Psoas muscle (tissue), 8 donors: ENCODE results near the gene EIF4EBP2. TPM values are rescaled to one million over a fixed set of nuclear protein-coding genes. Genes with fewer than 3 reads are reported as not detected.

Experiments
- ATAC-seq, 4 donors: fragments of 200-7000 bp; cut with Tn5 transposase; one replicate each; pipeline ENCODE4 v1.9.1; 2020; ENCODE audit warnings: moderate library complexity in 3 of 4, mild to moderate bottlenecking in 2 of 4
- DNase-seq, 2 donors: peaks; one replicate each; pipeline ENCODE4 v3.0.0-alpha.2; 2020
- H3K27ac ChIP-seq: fragments of 200-600 bp; one replicate; pipeline ENCODE4 v1.8.0; 2022
- H3K27me3 ChIP-seq, 3 donors: fragments of 200-600 bp in 1 of 3; one replicate each; pipeline versions ENCODE4 v1.6.1 to v1.8.0; 2013 to 2022; ENCODE audit warnings: low read length in 2 of 3, mild to moderate bottlenecking in 2 of 3, moderate library complexity in 1 of 3; ENCODE audit not compliant: insufficient read depth in 3 of 3
- H3K36me3 ChIP-seq, 2 donors: fragments of 200-600 bp in 1 of 2; one replicate each; pipeline versions ENCODE4 v1.6.1 to v1.8.0; 2013 to 2022; ENCODE audit warnings: low read depth in 1 of 2, mild to moderate bottlenecking in 1 of 2, moderate library complexity in 1 of 2; ENCODE audit not compliant: insufficient read depth in 1 of 2
- H3K4me1 ChIP-seq: fragments of 200-600 bp; one replicate; pipeline ENCODE4 v1.8.0; 2022
- H3K4me3 ChIP-seq: fragments of 200-600 bp; one replicate; pipeline ENCODE4 v1.8.0; 2022; ENCODE audit warnings: mild to moderate bottlenecking
- H3K9me3 ChIP-seq: fragments of 200-600 bp; one replicate; pipeline ENCODE4 v1.8.0; 2022
- CTCF ChIP-seq: fragments of 200-600 bp; IDR thresholded peaks from one replicate; pipeline ENCODE4 v1.8.0; 2022; ENCODE audit warnings: antibody characterized with exemption
- WGBS, 3 donors: extraction: QIAGEN DNeasy Blood & Tissue Kit; methylation state at CpG; one replicate each; pipeline versions ENCODE4 v1.1.6 to v1.1.7; 2013; 5-methylcytosine and 5-hydroxymethylcytosine counted together
- intact Hi-C, 2 donors: fragments of 100-400 bp; cut with DNase I; formaldehyde crosslinking; loops; one replicate each; pipeline versions ENCODE4 v1.11.0 to v1.14.2; 2022
- polyA plus RNA-seq, 3 donors: library from polyadenylated mRNA; stranded (reverse); fragments of 200-250 nt; gene quantifications; one replicate each; pipeline ENCODE4 v1.2.3, GENCODE V29; 2013
- total RNA-seq, 4 donors: library from RNA; stranded (reverse); fragmentation: NEBNext Ultra II Directional in 2 of 4; extraction: Animal tissue kit (Norgen Biotek cat#: 25700) in 2 of 4; gene quantifications; one replicate each; pipeline versions ENCODE4 v1.2.1 to v1.2.4, GENCODE V29; 2021 to 2023
- donor health status: healthy with polysubstance abuse.
- donor health status: DM: no; HTN: no; CAD: no; lungs with moderate emphysema.
- donor health status: Bipolar disorder and iron deficiency.
- donor health status: healthy.
- donor health status: DM: yes; HTN: yes; CAD: no.
- donor health status: DM: no; HTN: no; CAD: no.
- donor health status: DM: no; HTN: no; CAD: no.
- donor health status: DM: yes; HTN: yes; CAD: no.

The EIF4EBP2 gene
- total and polyA plus RNA-seq, 7 donors: 13.0 to 76.6 (median 49.5) TPM

GRCh38 chr10:70441895-70442309 lies 38.0 kb downstream of the EIF4EBP2 start:
- Histone ChIP-seq H3K27ac (no peak overlapping the region), H3K4me1 (peaks cover 12% of the 10 kb centered on the region), H3K9me3 (no peaks in the 10 kb centered on the region), H3K27me3 (peaks cover 0 to 24% (median 8%) of the 10 kb centered on the region in 3 donors), H3K4me3 (no peak overlapping the region), H3K36me3 (no peaks in the 10 kb centered on the region)
- TF ChIP-seq CTCF: no peak
- intact Hi-C loops: no loop called here
- ATAC-seq (no peak), DNase-seq (no peak)
- 67 to 84% (median 76%) methylated on average over 12 of the region's 12 CpGs for WGBS, 3 donors

- 94 to 97% (median 94%) methylated on average over 6 of the region's 6 CpGs for WGBS, 3 donors
- no peak for ATAC-seq
- no peak overlapping the region for H3K4me3 ChIP-seq
Measured at GRCh38 chr10:70442332-70442988, 38.5 kb downstream of the EIF4EBP2 start.

GRCh38 chr10:70444744-70445143 lies 40.8 kb downstream of the EIF4EBP2 start:
- peak in 1 of 2 donors; percentile 25 for DNase-seq
- peaks cover 0 to 24% (median 8%) of the 10 kb centered on the region in 3 donors for H3K27me3 ChIP-seq
- no peak overlapping the region for H3K4me3 ChIP-seq
- no peaks in the 10 kb centered on the region for H3K36me3 ChIP-seq
- 92 to 95% (median 92%) methylated on average over 4 of the region's 4 CpGs for WGBS, 3 donors
- ATAC-seq: peak in 1 of 4 donors; percentile 19
- intact Hi-C loops: no loop called here
- peaks cover 12% of the 10 kb centered on the region for H3K4me1 ChIP-seq
- H3K9me3 ChIP-seq: no peaks in the 10 kb centered on the region
- TF ChIP-seq CTCF: no peak
- H3K27ac ChIP-seq: no peak overlapping the region

More at GRCh38 chr10:70442332-70442988, 38.5 kb downstream of the EIF4EBP2 start:
- Histone ChIP-seq H3K36me3 (no peaks in the 10 kb centered on the region), H3K27ac (no peak overlapping the region), H3K4me1 (peaks cover 12% of the 10 kb centered on the region), H3K9me3 (no peaks in the 10 kb centered on the region), H3K27me3 (peaks cover 0 to 24% (median 8%) of the 10 kb centered on the region in 3 donors)
- intact Hi-C loops: no loop called here
- TF ChIP-seq CTCF: no peak
- no peak for DNase-seq

- no peaks in the 10 kb centered on the region for H3K9me3 ChIP-seq
- H3K36me3 ChIP-seq: no peaks in the 10 kb centered on the region
- 42 to 52% (median 43%) methylated on average over 8 of the region's 8 CpGs for WGBS, 3 donors
- TF ChIP-seq CTCF: no peak
- peak overlapping the region; percentile 36 for H3K27ac ChIP-seq
- peak; percentile 35 to 82 (median 46) for ATAC-seq
- intact Hi-C loops: no loop called here
- DNase-seq: peak in 1 of 2 donors; percentile 5
- peaks cover 12% of the 10 kb centered on the region for H3K4me1 ChIP-seq
- H3K4me3 ChIP-seq: no peak overlapping the region
- peaks cover 0 to 15% (median 0%) of the 10 kb centered on the region in 3 donors for H3K27me3 ChIP-seq
Measured at GRCh38 chr10:70445718-70446657, 42.0 kb downstream of the EIF4EBP2 start.
